ENCODE data around the gene SETDB2. TPM values are rescaled to one million over a fixed set of nuclear protein-coding genes. Genes with fewer than 3 reads are reported as not detected.

The SETDB2 gene
- total RNA-seq, 1 donor from 2014 or later = 16.6 TPM

GRCh38 chr13:49429121-49429520, 15.0 kb upstream of the SETDB2 start:
- DNase-seq (ENCODE audit: low spot score) = no peak

GRCh38 chr13:49435992-49436391, 8.1 kb upstream of the SETDB2 start:
- DNase-seq (ENCODE audit: low spot score) = no peak

- no peak for DNase-seq (ENCODE audit: low spot score)
Observed at GRCh38 chr13:49436890-49437289, 7.2 kb upstream of the SETDB2 start.

- no peak for DNase-seq (ENCODE audit: low spot score)
Observed at GRCh38 chr13:49437705-49438104, 6.4 kb upstream of the SETDB2 start.

- no peak for DNase-seq (ENCODE audit: low spot score)
Observed at GRCh38 chr13:49439609-49440008, 4.5 kb upstream of the SETDB2 start.

GRCh38 chr13:49441312-49441711, 2.8 kb upstream of the SETDB2 start:
- no peak for DNase-seq (ENCODE audit: low spot score)

GRCh38 chr13:49441846-49442245, 2.2 kb upstream of the SETDB2 start:
- no peak for DNase-seq (ENCODE audit: low spot score)

GRCh38 chr13:49443357-49443703, 744 bp upstream of the SETDB2 start:
- no peak for DNase-seq (ENCODE audit: low spot score)

GRCh38 chr13:49444524-49445395, 686 bp downstream of the SETDB2 start:
- DNase-seq (ENCODE audit: low spot score) = peak; percentile 45

GRCh38 chr13:49446473-49446872, 2.4 kb downstream of the SETDB2 start:
- DNase-seq (ENCODE audit: low spot score) = no peak

- DNase-seq (ENCODE audit: low spot score) = no peak
Observed at GRCh38 chr13:49448753-49449152, 4.7 kb downstream of the SETDB2 start.

- DNase-seq (ENCODE audit: low spot score) = no peak
Observed at GRCh38 chr13:49450105-49450819, 6.2 kb downstream of the SETDB2 start.

GRCh38 chr13:49452725-49453457, 8.8 kb downstream of the SETDB2 start:
- no peak for DNase-seq (ENCODE audit: low spot score)

GRCh38 chr13:49453465-49453864, 9.4 kb downstream of the SETDB2 start:
- DNase-seq (ENCODE audit: low spot score) = no peak

GRCh38 chr13:49454388-49455006, 10.4 kb downstream of the SETDB2 start:
- DNase-seq (ENCODE audit: low spot score) = no peak

- DNase-seq (ENCODE audit: low spot score) = no peak
Observed at GRCh38 chr13:49455007-49455398, 10.9 kb downstream of the SETDB2 start.

GRCh38 chr13:49456156-49456555, 12.1 kb downstream of the SETDB2 start:
- no peak for DNase-seq (ENCODE audit: low spot score)

GRCh38 chr13:49457221-49457620, 13.1 kb downstream of the SETDB2 start:
- no peak for DNase-seq (ENCODE audit: low spot score)

GRCh38 chr13:49459580-49459979, 15.5 kb downstream of the SETDB2 start:
- no peak for DNase-seq (ENCODE audit: low spot score)

GRCh38 chr13:49464085-49464484, 20.0 kb downstream of the SETDB2 start:
- DNase-seq (ENCODE audit: low spot score) = no peak

- no peak for DNase-seq (ENCODE audit: low spot score)
Observed at GRCh38 chr13:49464621-49465325, 20.7 kb downstream of the SETDB2 start.

All from ureter (tissue), 1 donor.